ENCODE results near the gene FGF22.
"Not testable (repeated sequence)": the region's sequence is repeated elsewhere in the genome, so short reads cannot be mapped to it uniquely, and the experiment has no call there.

The FGF22 gene

GRCh38 chr19:639253-640160 lies at the start of gene FGF22:
FGF22 (plus strand) TSS chr19:639879; CDS start chr19:639926, 47 bp downstream.
- peak; percentile 79 for DNase-seq (ENCODE audit: low spot score)

GRCh38 chr19:590396-590745 lies 49.3 kb upstream of the FGF22 start:
- no peak for DNase-seq (ENCODE audit: low spot score)

- no peak for DNase-seq (ENCODE audit: low spot score)
Observed at GRCh38 chr19:590750-591098, 49.0 kb upstream of the FGF22 start.

DNA sequence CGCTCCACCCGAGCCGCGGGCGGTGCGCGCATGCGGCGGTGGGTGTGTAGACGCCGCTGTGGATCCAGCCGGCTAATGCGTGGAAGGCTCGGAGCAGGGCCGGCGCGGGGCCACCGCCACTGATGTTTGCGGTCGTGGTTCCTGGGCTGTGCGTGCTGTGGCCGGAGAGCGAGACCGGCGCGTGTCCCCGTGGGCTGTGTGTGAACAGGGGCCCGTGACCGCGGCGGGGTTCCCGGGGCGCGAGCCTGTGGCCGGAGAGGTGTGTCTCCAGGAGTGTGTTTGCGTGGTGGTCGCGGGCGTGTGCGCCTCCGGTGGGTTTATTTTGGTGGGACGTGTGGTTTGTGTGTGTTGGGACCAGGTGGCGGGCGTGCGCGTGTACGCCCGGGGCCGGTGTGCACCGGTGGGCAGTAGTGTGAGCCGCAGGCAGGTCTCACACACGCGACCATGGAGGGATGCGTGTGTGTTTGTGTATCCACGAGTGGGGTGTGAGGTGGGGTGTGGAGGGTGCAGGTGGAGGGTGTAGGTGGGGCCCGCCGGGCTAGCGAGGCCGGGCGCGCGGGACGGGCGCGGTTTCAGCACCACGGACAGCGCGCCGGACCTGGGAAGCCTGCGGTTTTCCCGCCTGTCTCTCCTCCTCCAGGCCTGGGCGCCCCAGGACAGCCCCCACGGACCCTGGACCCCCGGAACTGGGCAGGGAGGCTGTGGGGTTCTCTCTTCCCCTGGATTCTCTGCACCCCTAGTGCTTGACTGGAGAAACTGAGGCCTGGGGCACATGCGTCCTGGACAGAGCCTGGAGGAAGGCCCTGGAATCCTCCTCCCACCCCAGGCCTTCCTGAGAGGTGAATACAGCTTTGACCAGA lies 48.4 kb upstream of the FGF22 start:
- no peak for DNase-seq (ENCODE audit: low spot score)

GRCh38 chr19:592101-592500 lies 47.6 kb upstream of the FGF22 start:
- DNase-seq (ENCODE audit: low spot score) = no peak

DNA sequence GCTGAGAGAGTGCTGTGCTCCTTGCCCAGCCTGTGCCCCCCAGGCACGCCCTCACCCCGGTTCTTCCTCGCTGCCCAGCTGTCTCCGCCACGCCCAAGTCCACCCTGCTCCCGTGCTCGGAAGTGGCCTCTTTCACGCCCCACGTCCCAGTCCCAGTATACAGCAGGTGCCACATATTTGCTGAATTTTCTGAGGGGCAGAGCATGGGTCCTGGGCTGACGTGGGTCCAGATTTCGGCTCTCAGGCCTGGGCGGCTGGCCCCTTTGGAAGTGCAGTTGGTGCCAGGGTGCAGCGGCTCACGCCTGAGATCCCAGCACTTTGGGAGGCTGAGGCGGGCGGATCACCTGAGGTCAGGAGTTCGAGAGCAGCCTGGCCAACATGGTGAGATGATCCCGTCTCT lies 46.6 kb upstream of the FGF22 start:
- DNase-seq (ENCODE audit: low spot score) = no peak

- no peak for DNase-seq (ENCODE audit: low spot score)
Observed at GRCh38 chr19:593505-593904, 46.2 kb upstream of the FGF22 start.

DNA sequence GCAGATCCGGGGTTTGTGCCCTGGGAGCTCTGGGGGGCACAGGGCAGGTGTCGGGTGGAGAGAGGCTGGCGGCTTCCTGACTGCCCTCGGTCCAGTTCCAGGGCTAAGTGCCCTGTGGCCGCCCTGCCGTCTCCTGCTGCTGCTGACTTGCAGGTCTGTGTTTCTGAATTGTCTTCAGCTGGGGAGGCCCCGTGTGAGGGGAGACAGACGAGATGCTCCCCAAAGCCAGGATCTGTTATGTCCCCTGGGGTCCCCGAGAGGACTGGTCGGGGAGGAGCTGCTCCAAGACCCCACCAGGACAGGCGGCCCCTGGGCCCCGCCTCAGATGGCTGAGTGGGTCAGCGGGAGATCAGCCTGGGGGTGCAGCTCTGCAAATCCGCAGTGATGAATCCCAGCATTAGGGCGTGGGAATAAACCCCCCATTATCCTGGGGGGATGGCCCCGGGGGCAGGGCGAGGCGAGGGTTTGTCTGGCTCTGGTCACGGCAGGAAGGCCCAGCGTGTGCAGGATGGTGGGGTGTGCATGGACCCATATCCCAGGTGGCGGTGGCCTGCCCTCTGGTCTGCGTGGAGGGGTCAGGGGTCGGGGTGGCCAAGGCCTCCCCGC lies 45.3 kb upstream of the FGF22 start:
- no peak for DNase-seq (ENCODE audit: low spot score)

GRCh38 chr19:595326-596262 lies 44.1 kb upstream of the FGF22 start:
- DNase-seq (ENCODE audit: low spot score) = no peak

DNA sequence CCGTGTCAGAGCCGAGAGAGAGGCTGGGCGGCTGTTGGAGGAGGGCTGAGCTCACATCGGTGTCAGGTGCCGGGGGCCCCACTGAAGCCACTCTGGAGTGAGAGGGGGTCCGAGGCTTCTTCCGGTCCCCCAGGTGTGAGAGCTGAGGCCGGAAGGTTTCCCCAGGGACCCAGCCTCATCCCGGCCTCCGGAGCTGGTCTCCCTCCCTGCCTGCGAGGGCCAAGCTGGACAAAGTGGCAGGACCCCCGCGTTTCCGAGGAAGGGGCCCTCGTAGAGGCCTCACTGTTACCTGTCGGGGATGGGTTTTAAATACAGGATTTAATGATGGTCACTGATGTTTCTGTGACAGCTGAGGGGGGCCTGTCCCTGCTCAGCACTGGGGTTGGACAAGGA lies 43.4 kb upstream of the FGF22 start:
- no peak for DNase-seq (ENCODE audit: low spot score)

DNA sequence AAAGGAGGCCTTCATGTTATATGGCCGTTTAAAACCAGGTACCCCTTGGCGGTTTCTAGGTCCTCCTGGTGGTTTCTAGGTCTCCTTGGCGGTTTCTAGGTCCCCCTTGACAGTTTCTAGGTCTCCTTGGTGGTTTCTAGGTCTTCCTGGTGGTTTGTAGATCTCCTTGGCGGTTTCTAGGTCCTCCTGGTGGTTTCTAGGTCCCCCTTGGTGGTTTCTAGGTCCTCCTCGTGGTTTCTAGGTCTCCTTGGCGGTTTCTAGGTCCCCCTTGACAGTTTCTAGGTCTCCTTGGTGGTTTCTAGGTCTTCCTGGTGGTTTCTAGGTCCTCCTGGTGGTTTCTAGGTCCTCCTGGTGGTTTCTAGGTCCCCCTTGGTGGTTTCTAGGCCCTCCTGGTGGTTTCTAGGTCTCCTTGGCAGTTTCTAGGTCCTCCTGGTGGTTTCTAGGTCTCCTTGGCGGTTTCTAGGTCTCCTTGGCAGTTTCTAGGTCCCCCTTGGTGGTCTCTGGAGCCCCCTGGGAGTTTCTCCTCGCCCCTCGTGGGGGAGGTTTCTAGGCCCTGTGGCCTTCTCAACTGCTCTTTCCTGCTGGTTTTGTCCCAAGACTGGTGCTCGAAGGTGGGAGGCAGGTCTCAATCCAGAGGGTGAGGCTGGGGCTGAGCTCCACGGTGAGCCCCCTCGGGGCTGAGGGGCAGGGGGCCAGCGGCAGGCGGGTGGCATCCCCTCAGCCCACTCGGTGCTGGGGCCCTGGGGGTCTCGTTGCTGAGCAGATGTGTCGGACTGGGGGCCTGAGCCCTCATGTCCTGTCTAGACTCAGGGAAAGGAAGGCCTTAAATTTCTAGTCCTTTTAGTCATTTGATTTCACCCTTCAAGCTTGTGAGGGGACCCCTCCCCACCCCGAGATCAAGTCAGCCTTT lies 42.0 kb upstream of the FGF22 start:
- DNase-seq (ENCODE audit: low spot score) = no peak

DNA sequence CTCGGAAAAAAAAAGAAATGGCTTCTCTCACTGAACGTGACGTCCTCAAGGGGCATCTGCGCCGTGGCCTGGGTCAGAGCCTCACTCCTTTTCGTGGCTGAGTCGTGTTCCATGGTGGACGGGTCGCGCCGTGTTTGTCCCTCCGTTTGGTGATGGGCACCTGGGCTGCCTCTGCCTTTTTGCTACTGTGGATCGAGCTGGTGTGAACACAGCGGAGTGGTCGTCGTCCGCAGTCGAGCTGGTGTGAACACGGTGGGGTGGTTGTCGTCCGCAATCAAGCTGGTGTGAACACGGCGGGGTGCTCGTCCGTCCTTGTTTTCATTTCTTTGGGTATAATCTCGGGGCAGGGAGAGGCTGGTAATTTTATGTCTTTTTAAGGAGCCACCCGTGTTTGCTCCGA lies 38.4 kb upstream of the FGF22 start:
- DNase-seq (ENCODE audit: low spot score) = no peak

GRCh38 chr19:601790-602189 lies 37.9 kb upstream of the FGF22 start:
- DNase-seq (ENCODE audit: low spot score) = no peak

- no peak for DNase-seq (ENCODE audit: low spot score)
Observed at GRCh38 chr19:602391-603301, 37.0 kb upstream of the FGF22 start.

- not testable (repeated sequence) for DNase-seq (ENCODE audit: low spot score)
Observed at GRCh38 chr19:603302-603639, 36.4 kb upstream of the FGF22 start.

DNA sequence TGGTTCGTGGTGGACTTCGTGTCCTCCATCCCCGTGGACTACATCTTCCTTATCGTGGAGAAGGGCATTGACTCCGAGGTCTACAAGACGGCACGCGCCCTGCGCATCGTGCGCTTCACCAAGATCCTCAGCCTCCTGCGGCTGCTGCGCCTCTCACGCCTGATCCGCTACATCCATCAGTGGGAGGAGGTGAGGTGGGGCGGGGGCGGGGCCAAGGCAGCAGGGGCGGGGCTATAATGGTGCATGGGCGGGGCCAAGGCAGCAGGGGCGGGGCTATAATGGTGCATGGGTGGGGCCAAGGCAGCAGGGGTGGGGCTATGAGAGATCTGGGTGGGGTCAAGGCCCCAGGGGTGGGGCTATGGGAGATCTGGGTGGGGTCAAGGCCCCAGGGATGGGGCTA lies 35.9 kb upstream of the FGF22 start:
- not testable (repeated sequence) for DNase-seq (ENCODE audit: low spot score)

DNA sequence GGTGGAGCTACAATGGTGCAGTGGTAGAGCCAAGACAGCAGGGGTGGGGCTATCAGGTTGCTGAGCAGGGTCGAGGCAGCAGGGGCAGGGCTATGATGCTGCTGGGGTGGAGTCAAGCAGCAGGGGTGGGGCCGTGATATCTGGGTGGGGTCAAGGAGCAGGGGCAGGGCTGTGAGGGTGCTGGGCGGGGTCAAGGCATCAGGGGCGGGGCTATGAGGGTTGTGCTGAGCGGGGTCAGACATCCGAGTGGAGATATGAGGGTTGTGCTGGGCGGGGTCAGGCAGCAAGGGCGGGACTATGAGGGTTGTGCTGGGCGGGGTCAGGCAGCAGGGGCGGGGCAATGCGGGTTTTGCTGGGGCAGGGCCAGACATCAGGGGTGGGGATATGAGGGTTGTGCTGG lies 35.3 kb upstream of the FGF22 start:
- no peak for DNase-seq (ENCODE audit: low spot score)

DNA sequence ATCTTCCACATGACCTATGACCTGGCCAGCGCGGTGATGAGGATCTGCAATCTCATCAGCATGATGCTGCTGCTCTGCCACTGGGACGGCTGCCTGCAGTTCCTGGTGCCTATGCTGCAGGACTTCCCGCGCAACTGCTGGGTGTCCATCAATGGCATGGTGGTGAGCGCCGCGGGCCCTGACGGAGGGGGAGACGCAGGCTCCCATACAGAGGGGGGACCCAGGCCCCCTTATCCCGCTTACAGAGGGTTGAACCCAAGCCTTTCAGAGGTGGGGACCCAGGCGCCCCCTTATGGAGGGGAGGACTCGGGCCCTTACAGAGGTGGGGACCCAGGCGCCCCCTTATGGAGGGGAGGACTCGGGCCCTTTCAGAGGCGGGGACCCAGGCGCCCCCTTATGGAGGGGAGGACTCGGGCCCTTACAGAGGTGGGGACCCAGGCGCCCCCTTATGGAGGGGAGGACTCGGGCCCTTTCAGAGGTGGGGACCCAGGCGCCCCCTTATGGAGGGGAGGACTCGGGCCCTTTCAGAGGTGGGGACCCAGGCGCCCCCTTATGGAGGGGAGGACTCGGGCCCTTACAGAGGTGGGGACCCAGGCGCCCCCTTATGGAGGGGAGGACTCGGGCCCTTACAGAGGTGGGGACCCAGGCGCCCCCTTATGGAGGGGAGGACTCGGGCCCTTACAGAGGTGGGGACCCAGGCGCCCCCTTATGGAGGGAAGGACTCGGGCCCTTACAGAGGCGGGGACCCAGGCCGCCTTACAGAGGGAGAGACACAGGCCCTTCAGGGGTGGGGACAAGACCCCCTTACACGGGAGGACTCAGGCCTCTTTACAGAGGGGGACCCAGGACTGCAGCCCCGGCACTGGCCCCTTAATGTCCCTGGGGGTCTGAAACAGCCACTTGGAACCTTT lies 34.4 kb upstream of the FGF22 start:
- DNase-seq (ENCODE audit: low spot score) = not testable (repeated sequence)

Measured in cerebellar cortex (tissue), 1 donor.